ENCODE results near the gene SRSF1.

DNA sequence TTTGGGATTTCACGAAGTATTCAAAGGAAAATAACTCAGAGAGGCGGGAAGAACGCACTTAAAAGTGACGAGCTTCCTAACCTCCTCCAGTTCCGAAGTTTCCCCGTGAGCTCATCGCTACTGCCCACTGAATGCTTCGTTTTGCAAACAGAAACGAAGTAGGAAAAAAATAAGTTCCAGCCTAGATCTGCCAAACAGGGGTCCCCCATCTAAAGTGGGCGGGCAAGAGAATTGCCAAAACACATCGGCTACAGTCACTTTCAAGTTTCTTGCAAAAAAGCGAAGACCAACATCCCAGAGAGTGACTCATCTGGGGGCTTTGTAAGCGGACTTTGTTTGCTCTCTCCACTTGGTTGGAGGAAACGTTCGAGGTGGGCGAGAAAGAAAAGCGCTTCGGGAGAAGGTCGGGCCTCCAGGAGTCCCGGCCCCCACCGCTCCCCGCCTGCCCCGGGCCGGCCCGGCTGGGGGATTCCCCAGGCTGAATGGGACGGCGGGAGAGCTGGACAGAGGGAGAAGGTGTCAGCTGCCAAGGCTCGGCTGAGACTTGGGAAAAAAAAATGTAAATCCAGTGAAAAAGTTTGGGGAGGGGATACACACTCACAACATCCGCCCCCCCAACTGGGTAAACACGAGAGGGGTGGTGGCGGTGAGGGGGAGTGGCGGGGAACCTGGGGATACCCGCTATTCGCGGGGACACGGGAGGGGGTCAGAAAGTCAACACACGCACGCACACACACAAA, 20.0 kb downstream of the SRSF1 start:
- TF ChIP-seq, protein P1, sequence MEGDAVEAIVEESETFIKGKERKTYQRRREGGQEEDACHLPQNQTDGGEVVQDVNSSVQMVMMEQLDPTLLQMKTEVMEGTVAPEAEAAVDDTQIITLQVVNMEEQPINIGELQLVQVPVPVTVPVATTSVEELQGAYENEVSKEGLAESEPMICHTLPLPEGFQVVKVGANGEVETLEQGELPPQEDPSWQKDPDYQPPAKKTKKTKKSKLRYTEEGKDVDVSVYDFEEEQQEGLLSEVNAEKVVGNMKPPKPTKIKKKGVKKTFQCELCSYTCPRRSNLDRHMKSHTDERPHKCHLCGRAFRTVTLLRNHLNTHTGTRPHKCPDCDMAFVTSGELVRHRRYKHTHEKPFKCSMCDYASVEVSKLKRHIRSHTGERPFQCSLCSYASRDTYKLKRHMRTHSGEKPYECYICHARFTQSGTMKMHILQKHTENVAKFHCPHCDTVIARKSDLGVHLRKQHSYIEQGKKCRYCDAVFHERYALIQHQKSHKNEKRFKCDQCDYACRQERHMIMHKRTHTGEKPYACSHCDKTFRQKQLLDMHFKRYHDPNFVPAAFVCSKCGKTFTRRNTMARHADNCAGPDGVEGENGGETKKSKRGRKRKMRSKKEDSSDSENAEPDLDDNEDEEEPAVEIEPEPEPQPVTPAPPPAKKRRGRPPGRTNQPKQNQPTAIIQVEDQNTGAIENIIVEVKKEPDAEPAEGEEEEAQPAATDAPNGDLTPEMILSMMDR (IDR thresholded peaks at IDR 0.05 in 2 of 3, conservative IDR thresholded peaks at IDR 0.05 in 1 of 3; ENCODE audit: borderline replicate concordance in 1 of 3, insufficient read depth in 1 of 3, low read depth in 2 of 3, low read length in 2 of 3): no peak
- TF ChIP-seq, protein P2, sequence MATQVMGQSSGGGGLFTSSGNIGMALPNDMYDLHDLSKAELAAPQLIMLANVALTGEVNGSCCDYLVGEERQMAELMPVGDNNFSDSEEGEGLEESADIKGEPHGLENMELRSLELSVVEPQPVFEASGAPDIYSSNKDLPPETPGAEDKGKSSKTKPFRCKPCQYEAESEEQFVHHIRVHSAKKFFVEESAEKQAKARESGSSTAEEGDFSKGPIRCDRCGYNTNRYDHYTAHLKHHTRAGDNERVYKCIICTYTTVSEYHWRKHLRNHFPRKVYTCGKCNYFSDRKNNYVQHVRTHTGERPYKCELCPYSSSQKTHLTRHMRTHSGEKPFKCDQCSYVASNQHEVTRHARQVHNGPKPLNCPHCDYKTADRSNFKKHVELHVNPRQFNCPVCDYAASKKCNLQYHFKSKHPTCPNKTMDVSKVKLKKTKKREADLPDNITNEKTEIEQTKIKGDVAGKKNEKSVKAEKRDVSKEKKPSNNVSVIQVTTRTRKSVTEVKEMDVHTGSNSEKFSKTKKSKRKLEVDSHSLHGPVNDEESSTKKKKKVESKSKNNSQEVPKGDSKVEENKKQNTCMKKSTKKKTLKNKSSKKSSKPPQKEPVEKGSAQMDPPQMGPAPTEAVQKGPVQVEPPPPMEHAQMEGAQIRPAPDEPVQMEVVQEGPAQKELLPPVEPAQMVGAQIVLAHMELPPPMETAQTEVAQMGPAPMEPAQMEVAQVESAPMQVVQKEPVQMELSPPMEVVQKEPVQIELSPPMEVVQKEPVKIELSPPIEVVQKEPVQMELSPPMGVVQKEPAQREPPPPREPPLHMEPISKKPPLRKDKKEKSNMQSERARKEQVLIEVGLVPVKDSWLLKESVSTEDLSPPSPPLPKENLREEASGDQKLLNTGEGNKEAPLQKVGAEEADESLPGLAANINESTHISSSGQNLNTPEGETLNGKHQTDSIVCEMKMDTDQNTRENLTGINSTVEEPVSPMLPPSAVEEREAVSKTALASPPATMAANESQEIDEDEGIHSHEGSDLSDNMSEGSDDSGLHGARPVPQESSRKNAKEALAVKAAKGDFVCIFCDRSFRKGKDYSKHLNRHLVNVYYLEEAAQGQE (IDR thresholded peaks at IDR 0.05; ENCODE audit: low read depth): no peak
- TF ChIP-seq YY1 (IDR thresholded peaks at IDR 0.05; ENCODE audit: extremely low read depth, insufficient replicate concordance, low read depth, low read length): no peak
- no peak for TF ChIP-seq POLR2A (IDR thresholded peaks at IDR 0.05; ENCODE audit: borderline replicate concordance, extremely low read depth, insufficient read depth, insufficient read length)
